Endometrial microvascular endothelial cells (primary cell): ENCODE measurements around the gene TRPV5. TPM values are rescaled to one million over a fixed set of nuclear protein-coding genes. Genes with fewer than 3 reads are reported as not detected.

Experiments
- in situ Hi-C: cut with HindIII; loops from 2 replicates; pipeline ENCODE4 v1.10.0; 2017; ENCODE audit warnings: low sequenced_read_pairs, low pct_unique_long_range_greater_than_20kb; ENCODE audit errors: inconsistent ontology term
- total RNA-seq: library from RNA; depleted of rRNA; stranded (reverse); fragments of >200 nt; gene quantifications from one replicate; pipeline ENCODE4 v1.2.3, GENCODE V29; 2015; ENCODE audit errors: inconsistent ontology term

The TRPV5 gene
- total RNA-seq, 1 donor from 2014 or later, result not detected

DNA sequence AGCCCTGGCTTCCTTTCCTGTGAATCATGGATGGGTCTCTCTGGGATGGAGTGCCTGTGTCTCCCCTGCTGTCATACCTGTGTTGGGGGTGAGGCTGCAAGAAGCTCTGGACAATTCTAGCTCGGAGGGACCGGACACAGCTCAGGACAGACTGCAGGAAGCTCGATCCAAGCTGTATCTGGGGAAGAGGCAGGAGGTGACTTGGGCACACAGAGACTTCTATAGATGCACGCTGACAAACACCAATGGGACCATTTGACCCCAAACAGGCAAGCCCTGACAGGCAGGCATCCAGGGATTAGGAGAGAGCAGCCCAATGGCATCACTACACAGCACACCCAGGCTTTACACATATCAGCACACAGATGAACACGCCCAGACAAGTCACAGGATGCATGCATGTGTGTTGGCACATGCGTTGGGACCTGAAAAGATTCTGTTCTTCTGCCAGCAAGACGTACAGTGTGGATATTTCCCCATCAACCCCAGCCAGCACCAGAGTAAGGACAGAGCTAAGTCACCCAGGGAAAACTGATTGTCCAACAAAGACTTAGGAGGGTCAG lies 10.2 kb upstream of the TRPV5 start:
- in situ Hi-C loops, result no loop called here

- in situ Hi-C loops, result no loop called here
These were observed 9.2 kb upstream of the TRPV5 start for GRCh38 chr7:142942746-142943145.

- in situ Hi-C loops, result no loop called here
These were observed 8.0 kb upstream of the TRPV5 start for GRCh38 chr7:142941541-142941940.

DNA sequence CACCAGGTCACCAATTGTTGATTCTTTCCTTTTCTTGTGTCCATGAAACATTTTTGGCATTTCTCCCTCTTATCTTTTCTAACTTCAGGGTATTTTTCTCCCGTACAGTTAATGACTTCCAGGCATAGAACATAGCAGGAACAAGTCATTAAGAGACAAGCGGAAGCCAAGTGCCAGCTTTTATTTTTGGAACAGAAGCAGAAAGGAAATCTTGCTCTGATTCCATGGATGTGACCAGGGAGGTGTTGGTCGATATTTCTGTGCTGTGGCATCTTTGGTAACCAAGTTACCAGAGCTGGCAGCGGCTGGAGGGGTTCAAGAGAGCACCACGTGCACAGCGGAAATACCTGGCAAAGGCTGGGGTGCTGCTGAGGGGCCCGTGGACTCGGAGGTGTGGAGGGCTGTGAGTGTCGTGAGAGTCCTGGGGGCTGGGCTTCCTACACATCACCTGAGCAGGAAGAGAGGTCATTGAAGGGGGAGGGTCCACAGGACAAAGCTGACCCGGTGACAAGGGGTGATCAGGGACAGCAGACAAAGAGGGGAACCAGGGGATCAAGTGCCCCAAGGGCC lies 7.5 kb upstream of the TRPV5 start:
- in situ Hi-C loops, result no loop called here

GRCh38 chr7:142939226-142939910 lies 5.8 kb upstream of the TRPV5 start, which contains the start of gene LLCFC1:
TSS of gene LLCFC1 (plus strand) at chr7:142939484. CDS start at chr7:142939622, 138 bp downstream.
- in situ Hi-C loops, result no loop called here

DNA sequence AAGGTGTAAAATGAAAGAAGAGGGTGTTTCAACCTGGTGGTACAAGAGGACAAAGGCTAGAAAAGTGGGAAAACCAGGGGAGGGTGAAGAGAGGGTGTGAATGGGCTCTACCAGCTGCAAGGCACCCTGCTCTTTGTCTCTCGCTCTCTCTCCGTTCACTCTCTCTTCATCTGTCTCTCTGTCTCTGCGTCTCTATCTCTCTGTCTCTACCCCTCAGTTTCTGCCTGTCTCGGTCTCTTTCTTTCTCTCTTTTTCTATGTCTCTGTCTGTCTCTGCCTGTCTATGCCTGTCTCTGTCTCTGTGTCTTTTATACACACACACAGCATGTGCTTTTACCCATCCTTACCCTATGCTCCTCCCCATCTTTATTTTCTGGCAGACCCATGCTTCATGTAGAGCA lies 5.1 kb upstream of the TRPV5 start:
- in situ Hi-C loops, result no loop called here

DNA sequence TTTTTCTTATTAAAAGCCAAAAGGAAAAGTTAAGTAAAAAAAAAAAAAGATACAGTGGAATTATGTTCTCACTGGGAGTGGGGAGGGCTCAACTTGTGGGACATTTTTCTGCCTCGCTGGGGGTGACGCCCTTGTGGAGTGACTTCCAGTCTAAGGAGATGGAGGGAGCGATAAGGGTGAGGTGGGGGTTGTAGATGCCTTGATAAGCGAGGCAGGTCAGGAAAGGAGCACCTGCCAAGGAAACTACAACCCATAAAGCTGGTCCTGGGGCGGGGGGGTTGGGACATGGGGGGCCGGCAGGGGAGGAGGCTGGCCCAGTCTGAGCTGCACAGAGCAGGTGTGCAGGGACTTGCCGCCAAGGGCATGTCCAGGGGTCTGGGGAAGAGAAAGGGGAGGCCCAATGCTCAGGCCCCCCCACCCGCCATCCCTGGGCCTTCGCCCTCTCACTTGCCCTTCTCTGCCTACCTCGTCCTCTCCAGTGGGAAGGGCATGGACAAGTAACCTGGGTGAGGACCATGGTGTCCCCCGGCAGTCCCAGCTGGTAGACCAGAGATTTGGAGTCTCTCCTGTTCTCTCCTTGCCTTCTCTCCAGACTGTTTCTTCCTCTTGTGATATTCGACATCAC lies 2.5 kb upstream of the TRPV5 start:
- in situ Hi-C loops, result no loop called here

DNA sequence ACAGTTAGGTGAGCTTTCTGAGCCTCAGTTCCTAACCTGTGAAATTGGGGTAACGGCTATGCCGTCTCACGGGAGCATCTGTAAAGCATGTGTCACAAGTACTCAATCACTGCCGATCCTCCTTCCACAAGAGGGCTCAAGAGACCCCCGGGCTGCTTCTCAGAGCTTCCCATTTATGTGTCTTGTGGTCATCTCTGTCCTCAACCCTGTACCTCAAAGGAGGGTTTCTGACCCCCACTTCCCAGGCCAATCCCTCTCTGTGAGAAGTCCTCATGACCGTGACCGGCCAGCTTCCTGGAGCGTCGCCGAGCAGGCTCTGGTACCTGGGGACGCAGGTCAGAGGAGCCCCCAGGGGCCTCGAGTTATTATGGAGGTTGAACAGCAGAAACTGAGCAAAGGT lies 510 bp upstream of the TRPV5 start:
- in situ Hi-C loops, result no loop called here

GRCh38 chr7:142933092-142933475 lies 462 bp downstream of the TRPV5 start:
- in situ Hi-C loops, result no loop called here

- in situ Hi-C loops, result no loop called here
These were observed 1.0 kb downstream of the TRPV5 start for GRCh38 chr7:142932386-142933091.

- in situ Hi-C loops, result no loop called here
These were observed 3.3 kb downstream of the TRPV5 start for GRCh38 chr7:142930126-142930730.

DNA sequence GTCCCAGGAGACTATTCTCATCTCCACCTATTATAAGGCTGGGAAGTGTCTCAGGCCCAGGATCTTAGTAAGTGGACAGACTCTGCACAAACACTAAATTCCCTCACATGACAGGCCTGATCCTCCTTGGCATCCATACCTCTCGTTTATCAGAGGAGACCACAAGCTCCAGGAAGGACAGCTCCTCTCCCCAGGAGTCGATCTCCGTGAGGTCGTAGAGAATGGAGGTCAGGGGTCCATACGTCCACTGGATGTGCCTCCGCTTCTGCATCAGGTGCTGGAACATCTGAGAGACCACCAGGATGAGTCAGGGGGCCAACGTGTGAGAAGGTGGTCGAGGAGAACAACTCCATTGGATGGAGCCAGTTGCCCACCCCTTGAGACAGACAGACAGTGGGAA lies 5.6 kb downstream of the TRPV5 start:
- in situ Hi-C loops, result no loop called here

DNA sequence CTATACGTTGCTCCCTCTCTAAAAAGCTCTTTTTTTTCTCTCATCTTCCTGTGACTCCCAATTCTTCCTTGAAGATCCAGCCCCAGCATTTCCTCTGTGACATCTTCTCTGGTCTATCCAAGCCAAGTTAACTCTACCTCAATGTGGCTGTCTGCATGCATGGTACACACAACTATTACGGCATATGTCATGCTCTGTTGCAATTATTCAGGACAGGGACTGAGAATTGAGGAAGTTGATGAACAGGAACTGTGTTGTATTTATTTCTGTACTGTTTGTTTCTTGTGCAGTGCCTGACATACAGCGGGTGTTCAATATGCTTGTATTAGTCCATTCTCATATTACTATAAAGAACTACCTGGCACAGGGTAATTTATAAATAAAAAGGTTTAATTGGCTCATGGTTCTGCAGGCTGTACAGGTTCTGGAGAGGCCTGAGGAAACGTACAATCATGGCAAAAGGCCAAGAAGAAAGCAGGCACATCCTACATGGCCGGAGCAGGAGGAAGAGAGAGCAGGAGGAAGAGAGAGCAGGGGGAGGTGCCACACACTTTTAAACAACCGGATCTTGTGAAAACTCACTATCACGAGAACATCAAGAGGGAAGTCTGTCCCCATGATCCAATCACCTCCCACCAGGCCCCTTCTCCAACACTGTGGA lies 6.3 kb downstream of the TRPV5 start:
- in situ Hi-C loops, result no loop called here

GRCh38 chr7:142925413-142925812 lies 8.1 kb downstream of the TRPV5 start:
- in situ Hi-C loops, result no loop called here

DNA sequence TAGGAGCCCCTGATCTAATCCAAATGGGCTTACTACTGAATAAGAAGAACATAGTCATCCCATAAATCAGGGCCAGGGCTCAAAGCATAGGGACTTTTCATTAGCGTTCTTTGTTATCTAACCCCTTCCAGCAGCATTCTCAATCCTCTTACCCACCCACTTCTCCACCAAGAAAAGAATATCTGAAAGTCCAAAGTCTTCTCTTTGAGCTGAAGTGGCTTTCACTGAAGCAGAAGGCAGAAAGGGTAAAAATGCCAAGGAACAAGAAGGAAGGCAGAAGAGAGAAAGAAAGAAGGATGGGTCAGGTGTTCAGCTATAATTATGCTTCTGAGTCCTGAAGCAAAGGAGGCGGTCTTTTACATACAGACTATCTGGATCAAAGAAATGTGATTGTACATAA lies 10.2 kb downstream of the TRPV5 start:
- in situ Hi-C loops, result no loop called here

- in situ Hi-C loops, result no loop called here
These were observed 13.9 kb downstream of the TRPV5 start for GRCh38 chr7:142919656-142920055.

GRCh38 chr7:142918901-142919300 lies 14.6 kb downstream of the TRPV5 start:
- in situ Hi-C loops, result no loop called here

- in situ Hi-C loops, result no loop called here
These were observed 16.1 kb downstream of the TRPV5 start for GRCh38 chr7:142917447-142917846.

DNA sequence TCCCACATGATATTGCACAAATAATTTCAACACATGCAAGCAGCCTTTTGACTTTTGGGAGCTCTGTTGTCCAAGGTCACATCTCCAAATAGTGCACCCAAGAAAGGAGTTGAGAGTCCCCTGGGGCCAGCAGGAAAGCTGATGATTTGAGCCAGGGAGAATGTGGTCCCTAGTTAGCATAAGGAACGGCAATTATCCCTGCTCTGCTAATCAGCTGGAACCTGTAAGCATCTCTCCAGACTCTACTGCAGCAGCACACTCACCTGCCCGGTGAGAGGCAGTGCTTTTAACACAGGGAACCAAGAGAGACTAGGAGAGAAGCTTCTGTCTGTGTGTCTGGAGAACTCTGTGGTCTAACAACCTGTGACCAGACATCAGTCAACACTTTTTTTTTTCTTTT lies 17.0 kb downstream of the TRPV5 start:
- in situ Hi-C loops, result no loop called here
